ENCODE measurements around the gene ARL4D.

- TF ChIP-seq CTCF (IDR thresholded peaks at IDR 0.05; ENCODE audit: insufficient read depth, low read depth, low read length) (no peak), EZH2 (IDR thresholded peaks at IDR 0.05; ENCODE audit: insufficient read depth, low read length) (no peak)
Measured at GRCh38 chr17:43434902-43435319, 36.1 kb downstream of the ARL4D start.
